ENCODE measurements around the gene CFAP53.
A peak's percentile ranks its signal among the peaks of the same experiment; 100 is the strongest.
"Not testable (repeated sequence)": the region's sequence is repeated elsewhere in the genome, so short reads cannot be mapped to it uniquely, and the experiment has no call there.

The CFAP53 gene, protein sequence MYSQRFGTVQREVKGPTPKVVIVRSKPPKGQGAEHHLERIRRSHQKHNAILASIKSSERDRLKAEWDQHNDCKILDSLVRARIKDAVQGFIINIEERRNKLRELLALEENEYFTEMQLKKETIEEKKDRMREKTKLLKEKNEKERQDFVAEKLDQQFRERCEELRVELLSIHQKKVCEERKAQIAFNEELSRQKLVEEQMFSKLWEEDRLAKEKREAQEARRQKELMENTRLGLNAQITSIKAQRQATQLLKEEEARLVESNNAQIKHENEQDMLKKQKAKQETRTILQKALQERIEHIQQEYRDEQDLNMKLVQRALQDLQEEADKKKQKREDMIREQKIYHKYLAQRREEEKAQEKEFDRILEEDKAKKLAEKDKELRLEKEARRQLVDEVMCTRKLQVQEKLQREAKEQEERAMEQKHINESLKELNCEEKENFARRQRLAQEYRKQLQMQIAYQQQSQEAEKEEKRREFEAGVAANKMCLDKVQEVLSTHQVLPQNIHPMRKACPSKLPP

GRCh38 chr18:50266248-50266704, at the start of gene CFAP53:
TSS of gene CFAP53 (minus strand) at chr18:50266495. CDS start at chr18:50266404, 91 bp downstream.
- DNase-seq: peak; percentile 72

DNA sequence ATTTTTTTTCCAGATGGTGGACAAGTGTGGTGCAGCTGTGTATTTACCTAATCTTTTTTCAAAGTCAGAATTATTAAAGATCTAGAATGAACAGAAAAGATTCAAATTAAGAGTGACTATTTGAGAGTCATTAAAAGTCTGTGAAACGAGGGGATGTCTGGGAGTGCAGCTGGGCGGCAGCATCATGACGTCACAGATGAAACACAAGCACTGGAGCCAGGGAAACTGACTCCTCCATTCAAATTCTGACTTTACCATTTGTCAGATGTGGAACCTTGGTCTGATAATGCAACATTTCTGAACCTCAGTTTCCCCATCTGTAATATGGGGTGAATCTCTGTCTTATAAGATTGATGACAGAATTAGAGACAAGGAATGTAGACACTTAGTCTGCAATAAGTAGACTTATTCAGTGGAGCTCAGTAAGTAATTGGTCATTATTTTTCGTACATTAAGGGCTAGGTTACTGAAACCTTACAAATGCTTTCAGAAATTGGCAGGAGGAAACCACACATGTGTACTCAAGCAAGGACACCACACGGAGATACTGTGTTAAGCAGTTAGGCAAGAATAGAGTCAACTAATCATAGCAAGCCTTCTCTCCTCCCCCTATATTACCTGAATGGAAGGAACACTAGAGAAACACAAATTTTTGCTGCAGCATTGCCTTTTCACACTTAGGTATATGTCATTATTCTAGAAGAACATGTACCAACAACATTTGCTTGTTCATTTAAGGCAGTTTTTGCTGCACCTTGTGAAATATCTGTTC, 49.0 kb upstream of the CFAP53 start:
- no peak for DNase-seq

- DNase-seq: no peak
Observed at GRCh38 chr18:50313873-50314460, 47.7 kb upstream of the CFAP53 start.

GRCh38 chr18:50313031-50313607, 46.8 kb upstream of the CFAP53 start:
- no peak for DNase-seq

DNA sequence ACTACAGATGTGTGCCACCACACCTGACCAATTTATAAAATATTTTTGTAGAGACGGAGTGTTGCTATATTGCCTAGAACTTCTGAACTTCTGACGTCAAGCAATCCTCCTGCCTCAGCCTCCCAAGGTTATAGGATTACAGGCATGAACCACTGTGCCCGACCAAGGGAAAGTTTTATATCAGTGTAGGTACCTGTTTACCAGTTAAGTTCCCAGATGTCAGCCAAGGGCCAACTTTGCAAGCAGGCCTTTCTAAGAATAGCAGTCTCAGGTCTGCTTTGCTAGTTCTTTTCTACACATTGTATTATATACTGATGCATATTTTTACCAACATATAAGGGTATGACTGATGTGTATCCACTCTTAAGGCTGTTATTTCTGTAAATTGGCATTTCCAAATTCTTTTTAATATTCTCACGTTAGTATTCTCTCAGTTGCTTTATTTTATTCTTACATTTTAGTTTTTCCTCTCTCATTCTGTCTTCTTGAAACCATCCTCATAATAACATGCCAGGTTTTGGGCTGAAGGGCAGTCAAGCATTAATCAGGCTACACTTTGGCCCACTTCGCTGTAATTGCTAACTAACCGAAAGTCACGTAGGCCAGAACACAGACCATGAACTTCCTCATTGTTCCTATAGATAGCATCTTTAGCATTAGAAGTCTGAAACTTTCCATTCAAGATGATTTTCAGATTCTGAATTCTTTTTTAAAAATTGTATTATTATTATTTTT, 46.2 kb upstream of the CFAP53 start:
- no peak for DNase-seq

- no peak for DNase-seq
Observed at GRCh38 chr18:50311650-50312049, 45.4 kb upstream of the CFAP53 start.

GRCh38 chr18:50310080-50310479, 43.8 kb upstream of the CFAP53 start:
- DNase-seq: no peak

- DNase-seq: not testable (repeated sequence)
Observed at GRCh38 chr18:50308851-50309250, 42.6 kb upstream of the CFAP53 start.

DNA sequence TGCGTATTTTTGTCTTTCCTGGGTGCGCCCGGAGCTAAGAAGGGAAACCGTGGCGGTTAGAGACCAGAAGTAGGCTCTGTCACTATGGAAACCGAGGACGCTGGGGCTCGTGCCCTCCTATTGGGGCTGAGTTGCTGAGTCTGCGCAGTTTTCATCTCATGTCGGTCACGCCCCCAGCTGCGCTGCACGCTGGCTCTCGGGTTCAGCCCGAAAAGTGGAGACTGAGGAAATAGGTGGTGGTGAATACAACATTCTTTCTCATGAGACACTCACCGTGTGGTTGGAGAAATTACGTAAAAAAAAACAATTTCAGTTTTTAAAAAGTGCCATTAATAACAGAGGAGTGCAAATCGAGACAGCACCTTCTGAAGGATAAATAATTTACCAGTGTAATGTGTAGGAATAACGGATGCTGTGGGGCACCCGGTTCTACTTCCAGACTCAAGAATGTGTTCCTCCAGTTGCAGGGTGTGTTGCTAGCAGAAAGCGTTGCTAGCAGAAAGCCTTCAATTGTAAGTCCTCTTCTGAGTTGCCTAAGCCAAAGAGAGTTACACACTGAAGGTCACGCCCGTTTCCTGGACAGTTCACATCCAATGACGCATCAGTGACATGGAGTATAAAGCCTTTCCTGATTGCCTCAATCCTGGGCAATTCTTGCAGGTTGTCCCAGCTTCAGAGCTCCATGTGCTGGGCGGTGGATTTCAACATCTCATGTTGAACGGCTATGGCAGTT, 41.6 kb upstream of the CFAP53 start:
- peak; percentile 75 for DNase-seq

- no peak for DNase-seq
Observed at GRCh38 chr18:50307400-50307737, 41.1 kb upstream of the CFAP53 start.

GRCh38 chr18:50306944-50307343, 40.6 kb upstream of the CFAP53 start:
- DNase-seq: no peak

DNA sequence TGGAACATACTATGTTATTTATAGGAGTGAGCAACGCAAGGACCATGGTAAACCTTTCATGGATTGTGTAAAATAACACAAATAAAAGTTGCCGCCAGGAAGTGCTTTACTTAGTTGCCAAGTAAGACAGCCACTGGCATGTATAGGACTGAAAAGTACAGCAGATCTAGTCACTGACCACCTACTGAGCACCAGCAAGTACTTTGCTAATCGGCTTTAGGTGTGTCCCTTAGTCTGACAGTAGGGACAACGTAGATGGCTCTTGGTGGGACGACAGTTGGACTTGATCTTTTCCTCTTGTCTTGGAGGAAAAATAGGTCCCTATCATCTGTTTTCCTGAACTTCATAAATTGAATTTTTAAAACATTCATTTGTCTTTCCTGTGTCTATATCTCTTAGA, 34.8 kb upstream of the CFAP53 start:
- DNase-seq: no peak

DNA sequence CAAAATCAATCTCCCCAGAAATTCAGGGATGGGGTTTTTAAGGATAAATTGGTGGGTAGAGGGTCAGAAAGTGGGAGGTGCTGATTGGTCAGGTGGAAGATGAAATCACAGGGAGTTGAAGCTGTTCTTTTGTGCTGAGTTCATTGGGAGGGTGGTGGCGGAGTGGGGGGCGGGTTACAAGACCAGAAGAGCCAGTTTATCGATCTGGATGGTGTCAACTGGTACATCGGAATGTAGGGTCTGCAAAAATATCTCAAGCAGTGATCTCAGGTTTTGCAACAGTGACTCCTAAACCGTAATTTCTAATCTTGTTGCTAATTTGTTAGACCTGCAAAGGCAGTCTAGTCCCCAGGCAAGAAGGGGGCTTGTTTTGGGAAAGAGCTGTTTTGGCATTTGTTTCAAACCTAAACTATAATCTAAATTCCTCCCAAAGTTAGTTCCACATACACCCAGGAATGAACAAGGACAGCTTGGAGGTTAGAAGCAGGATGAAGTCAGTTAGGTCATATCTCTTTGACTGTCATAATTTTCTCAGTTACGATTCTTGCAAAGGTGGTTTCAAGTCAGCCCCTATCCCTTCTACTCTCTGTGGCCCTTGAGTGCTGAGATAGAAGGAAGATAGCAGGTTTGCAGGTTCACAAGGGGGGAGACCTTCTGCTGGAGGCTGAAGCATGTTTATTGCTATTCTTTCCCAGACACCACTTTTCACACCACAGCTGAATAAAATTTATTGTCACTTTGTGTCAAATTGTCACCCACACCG, 33.5 kb upstream of the CFAP53 start:
- no peak for DNase-seq

GRCh38 chr18:50298443-50299284, 32.4 kb upstream of the CFAP53 start:
- no peak for DNase-seq

DNA sequence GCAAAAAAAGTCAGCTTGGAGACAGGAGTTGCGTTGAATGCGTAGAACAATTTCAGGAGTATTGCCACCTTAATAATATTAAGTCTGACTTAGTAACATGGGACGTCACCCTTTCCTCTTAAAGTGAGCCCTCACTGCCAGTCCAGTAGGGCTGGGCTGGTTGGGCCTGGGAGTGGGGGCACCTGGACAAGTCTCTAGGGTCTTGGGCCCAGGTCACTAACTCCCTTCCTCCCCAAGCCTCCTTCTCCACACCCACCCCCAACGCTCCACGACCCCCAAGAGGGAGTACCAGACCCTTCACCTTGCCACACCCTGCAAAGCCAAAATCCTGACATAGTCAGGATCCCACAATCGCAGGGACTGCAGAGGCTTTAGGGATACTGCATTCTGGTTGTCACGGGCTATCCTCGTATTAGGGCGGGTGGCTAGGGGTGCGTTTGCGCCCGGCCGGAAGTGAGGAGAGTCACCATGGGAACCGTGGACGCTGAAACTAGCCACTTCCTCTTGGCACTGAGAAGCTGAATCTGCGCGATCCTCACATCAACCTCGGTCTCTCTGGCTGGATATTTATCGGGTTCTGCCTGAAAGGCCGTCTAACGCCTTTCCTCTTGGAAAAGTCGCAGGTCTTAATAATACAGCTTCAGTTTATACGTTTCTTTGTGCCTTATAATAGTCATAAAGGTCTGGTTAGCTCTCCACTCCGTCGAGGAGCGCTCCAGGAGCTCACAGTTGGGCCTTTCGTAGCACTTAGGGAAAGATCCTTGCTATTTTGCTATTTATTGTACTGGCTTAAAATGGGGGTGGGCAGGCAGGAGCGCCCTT, 31.5 kb upstream of the CFAP53 start:
- DNase-seq: peak; percentile 39

DNA sequence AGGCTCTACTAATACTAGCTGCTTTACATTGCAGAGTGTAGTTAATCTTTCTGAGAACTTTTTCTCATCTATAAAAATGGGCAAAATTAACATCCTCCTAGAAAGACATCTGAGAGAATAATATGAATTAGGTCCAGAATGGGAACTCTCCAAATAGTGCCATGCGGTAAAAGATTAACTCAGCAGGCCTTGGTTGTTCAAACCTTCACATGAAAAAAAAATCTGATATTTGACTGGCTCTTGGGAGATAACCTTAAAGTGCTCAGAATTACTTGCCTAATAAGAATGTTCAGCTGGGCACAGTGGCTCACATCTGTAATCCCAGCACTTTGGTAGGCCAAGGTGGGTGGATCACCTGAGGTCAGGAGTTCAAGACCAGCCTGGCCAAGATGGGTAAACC, 26.7 kb upstream of the CFAP53 start:
- DNase-seq: no peak

DNA sequence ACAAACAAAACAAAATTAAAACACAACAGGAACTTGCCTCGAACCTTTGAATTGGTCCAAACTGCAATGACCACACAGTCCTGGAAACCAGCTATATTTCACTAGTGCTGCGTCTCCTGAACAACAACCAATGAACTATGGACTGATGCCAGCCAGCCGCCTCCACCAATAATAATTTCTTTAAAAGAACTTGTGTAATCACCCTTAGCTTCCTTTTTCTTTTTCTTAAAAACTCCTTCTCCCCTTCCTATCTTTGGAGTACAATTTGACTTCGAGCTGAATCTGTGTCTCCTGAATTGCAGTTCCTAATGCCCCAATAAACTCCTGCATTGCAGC, 22.8 kb upstream of the CFAP53 start:
- DNase-seq: no peak

GRCh38 chr18:50288348-50289107, 22.2 kb upstream of the CFAP53 start:
- DNase-seq: not testable (repeated sequence)
